HG03521 (cell line): ENCODE data around the gene GSTM3.
"Not testable (repeated sequence)": the region's sequence is repeated elsewhere in the genome, so short reads cannot be mapped to it uniquely, and the experiment has no call there.

Experiments used
- ATAC-seq: cut with Tn5 transposase; IDR thresholded peaks from one replicate; pipeline ENCODE4 v1.9.1; 2021; ENCODE audit warnings: mild to moderate bottlenecking, moderate library complexity; ENCODE audit not compliant: unreplicated experiment

The GSTM3 gene

DNA sequence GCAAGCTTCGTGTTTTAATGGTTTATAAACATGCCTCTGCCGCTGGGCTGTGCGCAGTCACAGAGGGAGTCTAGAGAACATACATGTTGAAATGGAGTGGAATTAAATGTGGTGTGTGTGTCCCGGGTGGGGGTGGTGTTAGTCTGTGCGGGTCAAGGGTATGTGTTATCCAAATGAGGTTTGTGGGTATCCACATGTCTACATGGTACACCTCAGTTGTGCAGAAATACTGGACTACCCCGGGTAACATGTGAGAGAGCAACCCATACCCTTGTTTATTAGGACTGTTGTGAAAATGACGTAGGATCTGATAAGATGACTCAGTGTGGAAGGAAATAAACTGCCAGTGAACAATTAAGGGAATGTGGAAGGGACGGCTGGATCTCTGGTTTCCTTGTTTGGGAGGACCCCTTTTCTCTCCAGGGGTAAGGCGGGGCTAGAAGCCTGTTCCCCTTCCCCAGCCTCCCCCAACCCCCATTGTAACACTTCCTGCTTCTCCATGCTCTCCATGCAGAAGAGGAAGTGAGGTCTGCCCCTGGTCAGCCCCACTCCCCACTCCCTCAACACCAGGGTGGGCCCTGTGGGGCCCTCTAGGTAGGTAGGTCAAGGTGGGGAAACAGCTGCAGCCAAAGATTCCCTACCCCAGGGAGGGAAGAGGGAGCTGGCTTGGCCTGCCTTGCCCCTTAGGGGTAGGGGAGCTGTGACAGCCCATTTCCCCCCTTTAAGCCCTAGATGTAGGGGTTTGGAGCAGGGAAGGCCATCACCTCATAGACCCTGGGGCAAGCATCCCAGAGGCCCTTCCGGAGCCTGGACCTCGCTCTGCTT lies 22.2 kb upstream of the GSTM3 start:
- no peak for ATAC-seq

- no peak for ATAC-seq
These were observed 21.3 kb upstream of the GSTM3 start for GRCh38 chr1:109762039-109762585.

GRCh38 chr1:109761227-109762038 lies 20.6 kb upstream of the GSTM3 start:
- no peak for ATAC-seq

DNA sequence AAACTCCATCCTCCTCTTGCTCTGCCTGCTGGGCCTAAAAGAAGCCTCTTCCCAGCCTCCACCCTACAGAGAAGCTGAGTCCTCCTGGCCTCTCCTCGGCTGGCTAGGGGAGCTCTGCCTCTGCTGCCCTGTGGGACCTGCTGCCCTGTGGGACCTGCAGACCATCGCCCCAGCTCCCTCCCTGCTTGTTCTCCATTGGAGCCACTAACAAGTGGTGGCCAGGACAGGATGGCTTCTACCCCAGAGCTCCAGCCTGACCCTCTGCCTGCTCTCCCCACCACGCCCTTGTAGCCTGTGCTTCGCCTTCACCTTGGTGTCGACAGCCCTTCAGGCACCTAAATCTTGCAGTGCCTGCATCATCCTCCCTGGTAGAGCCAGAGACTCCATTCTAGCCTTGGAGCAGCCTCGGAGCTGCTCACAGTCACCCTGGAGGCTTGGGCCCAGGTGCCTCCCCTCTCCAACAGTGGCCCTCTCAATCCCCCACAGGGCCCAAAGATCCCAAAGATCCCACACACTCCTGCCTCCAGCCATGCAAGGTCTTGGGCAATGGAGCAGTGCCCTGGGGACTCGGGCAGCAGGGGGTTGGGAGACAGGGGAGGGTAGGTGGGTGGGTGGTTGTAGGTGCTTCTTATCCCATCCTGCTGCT lies 19.9 kb upstream of the GSTM3 start:
- ATAC-seq: no peak

- no peak for ATAC-seq
These were observed 18.9 kb upstream of the GSTM3 start for GRCh38 chr1:109759513-109760334.

DNA sequence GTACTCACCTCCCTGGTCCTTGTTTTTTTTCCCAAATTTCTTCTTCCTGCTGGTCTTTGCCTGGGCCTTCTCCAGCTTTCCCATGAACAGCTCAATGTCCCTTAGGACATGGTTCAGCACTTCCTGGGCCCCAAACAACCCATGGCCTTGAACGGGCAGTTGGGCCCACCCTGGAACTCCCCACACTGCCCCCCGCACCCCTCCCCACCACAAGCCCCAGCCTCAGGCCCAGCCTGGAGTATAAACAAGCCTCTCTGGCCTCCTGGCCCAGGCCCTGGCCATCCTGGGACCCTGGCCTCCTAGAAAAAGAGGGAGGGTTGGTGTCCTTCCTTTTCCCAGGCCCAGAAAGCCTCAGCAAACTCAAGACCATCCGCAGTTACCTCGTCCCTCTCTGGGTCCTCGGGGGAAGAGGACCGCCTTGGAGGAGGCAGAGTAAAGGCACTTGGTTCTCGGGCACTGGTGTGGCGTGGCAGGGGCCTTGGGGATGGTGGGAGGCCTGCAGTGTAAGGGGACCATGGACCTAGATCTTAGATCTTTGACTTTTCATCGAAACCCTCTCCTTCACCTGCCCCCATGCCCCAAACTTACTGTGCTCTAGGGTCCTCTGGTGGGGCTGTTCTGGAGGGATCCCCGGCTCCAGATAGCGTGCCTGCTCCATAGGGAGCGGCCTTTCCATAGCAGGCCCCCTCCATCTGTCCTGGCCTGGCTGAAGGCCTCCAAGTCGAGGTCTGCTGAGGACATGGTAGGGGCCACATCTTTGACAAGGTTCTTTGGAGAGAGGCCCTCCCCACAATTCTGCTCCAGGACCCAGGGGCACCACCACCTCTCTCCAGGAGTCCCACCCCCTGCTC lies 17.3 kb upstream of the GSTM3 start:
- ATAC-seq: no peak

DNA sequence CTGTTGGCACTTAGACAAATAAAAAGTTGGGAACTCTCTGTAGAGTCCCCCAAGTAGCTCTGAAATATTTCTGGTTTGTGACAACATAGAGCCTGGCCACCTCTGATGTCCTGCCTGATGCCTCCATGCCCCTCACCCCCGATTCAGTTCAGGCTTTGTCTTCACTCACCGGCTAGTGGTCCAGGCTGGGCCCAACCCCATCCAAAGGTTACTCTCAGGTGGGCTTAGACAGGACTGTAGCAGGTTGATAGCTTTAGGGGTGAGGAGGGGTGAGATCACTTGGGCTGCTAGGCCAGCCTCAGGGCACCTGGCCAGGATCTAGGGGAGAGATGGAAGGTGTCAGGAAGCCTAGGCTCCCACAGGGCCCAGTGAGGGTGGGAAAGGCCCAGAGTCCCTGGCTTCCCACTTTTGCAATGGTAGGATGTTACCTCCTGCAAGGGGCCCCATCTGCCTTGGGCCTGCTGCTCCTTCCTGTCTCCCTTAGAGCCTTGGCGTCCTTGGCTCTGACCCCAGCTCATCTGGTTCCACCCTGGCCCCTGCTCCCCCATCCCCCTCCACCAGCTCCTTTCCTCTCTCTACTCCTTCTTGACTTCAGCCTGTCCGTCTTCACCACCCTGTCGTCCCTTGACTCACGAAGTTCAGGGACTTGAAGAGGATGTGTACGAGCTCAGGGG lies 16.1 kb upstream of the GSTM3 start:
- no peak for ATAC-seq

GRCh38 chr1:109756325-109756724 lies 15.5 kb upstream of the GSTM3 start:
- ATAC-seq: not testable (repeated sequence)

DNA sequence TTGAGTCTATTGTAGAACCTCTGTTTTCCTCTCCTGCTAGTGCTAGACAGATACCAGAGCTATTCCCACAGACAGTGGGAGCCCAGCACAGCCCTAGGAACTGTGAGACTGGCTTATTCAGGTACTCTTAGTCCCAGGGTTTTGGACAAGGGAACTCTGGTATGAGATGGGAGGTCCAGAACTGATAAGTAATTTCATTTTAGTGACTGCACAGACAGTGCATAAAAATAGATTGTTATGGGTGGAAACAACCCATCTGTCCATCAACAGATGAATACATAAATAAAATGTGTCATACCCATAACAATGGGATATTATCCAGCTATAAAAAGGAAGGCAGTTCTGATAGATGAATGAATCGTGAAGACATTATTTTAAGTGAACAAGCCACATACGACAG lies 13.9 kb upstream of the GSTM3 start:
- no peak for ATAC-seq

GRCh38 chr1:109751531-109752260 lies 10.9 kb upstream of the GSTM3 start:
- no peak for ATAC-seq

- ATAC-seq: no peak
These were observed 10.1 kb upstream of the GSTM3 start for GRCh38 chr1:109750920-109751319.

- no peak for ATAC-seq
These were observed 9.5 kb upstream of the GSTM3 start for GRCh38 chr1:109750241-109750882.

DNA sequence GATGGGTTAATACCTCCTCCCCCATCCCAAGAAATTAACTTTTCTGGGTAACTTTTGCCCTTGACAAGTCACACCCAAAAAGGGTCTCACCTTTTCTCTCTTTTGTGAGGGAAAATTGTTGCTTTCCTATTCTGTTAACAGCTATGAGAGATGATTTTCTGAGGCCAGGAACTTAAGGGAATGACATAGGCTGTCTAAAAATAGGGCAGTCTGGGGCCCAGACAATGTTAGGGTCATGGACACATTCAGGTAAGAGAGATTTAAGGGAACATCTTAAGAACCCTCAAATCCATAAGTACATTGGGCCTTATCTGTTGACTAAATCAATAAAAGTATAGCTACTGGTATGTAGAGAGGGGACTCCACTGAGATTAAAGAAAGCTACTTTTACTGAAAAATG lies 8.4 kb upstream of the GSTM3 start:
- no peak for ATAC-seq

DNA sequence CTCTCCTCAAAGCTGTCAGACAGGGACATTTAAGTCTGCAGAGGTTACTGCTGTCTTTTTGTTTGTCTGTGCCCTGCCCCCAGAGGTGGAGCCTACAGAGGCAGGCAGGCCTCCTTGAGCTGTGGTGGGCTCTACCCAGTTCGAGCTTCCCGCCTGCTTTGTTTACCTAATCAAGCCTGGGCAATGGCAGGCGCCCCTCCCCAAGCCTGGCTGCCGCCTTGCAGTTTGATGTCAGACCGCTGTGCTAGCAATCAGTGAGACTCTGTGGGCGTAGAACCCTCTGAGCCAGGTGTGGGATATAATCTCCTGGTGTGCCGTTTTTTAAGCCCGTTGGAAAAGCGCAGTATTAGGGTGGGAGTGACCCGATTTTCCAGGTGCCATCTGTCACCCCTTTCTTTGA lies 7.5 kb upstream of the GSTM3 start:
- ATAC-seq: not testable (repeated sequence)

DNA sequence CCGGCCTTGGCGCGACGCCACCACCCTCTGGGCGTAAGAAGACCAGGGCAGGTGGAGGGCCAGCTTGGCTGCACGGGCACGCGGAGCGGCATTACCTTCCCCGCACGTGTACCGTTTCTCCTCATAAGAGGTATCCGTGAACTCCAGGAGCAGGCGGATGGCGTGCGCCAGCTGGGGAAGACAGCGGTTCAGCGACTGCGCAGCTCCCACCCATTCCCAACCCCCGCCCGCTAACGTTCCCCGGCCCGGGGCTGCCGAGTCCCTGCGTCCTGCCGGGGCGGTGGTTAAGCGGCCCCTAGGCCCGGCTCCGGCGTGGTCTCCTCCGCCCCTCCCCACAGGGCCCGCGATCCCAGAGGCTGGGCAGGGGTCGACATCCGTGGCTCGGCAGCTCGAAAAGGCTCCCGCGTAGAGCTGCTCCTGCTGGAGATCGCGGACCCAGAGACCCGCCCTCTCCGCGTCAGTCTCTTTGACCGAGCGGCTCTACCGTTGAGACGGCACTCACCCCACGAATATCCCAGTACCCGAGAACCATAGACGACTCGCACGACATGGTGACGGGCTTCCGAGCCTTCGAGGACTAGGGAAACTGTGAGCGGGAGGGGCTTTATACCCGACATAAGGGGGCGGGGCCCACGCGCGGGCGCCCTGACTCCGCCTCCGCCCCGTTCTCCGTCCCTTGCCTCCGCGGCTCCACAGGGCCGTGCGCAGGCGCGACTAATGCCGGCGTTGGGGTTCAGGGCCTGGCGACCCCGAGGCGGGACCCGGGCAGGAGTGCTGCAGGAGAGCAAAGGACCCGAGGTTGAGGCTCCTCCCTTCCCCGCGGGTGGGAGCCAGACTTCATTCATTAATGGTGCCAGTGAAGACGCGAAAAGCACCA lies 862 bp downstream of the GSTM3 start:
- ATAC-seq: peak; percentile 71

GRCh38 chr1:109733236-109733870 lies 7.5 kb downstream of the GSTM3 start:
- ATAC-seq: no peak
